Activated T-helper 9 cell treated with anti-CD3 and anti-CD28 coated beads, Interleukin-2, amount 50 U/mL, for 16 hours (primary cell): Measurements from ENCODE around the gene MALRD1.

Experiments used
- DNase-seq: peaks from one replicate; pipeline ENCODE4 v3.0.0-alpha.2; 2020; ENCODE audit warnings: low read depth

Gene MALRD1

GRCh38 chr10:19385846-19386450, 337.3 kb downstream of the MALRD1 start:
- no peak for DNase-seq

- no peak for DNase-seq
These were observed 360.3 kb downstream of the MALRD1 start for GRCh38 chr10:19408924-19409323.

GRCh38 chr10:19411119-19411518, 362.5 kb downstream of the MALRD1 start:
- no peak for DNase-seq

GRCh38 chr10:19412531-19412930, 363.9 kb downstream of the MALRD1 start:
- DNase-seq: no peak

GRCh38 chr10:19416164-19416563, 367.6 kb downstream of the MALRD1 start:
- DNase-seq: no peak

GRCh38 chr10:19417740-19418139, 369.1 kb downstream of the MALRD1 start:
- no peak for DNase-seq

GRCh38 chr10:19421674-19422073, 373.1 kb downstream of the MALRD1 start:
- DNase-seq: no peak

GRCh38 chr10:19426034-19426433, 377.4 kb downstream of the MALRD1 start:
- DNase-seq: no peak

- no peak for DNase-seq
These were observed 383.2 kb downstream of the MALRD1 start for GRCh38 chr10:19431622-19432351.

GRCh38 chr10:19449860-19450259, 401.3 kb downstream of the MALRD1 start:
- DNase-seq: no peak

- DNase-seq: no peak
These were observed 402.8 kb downstream of the MALRD1 start for GRCh38 chr10:19451356-19451755.

- DNase-seq: no peak
These were observed 403.3 kb downstream of the MALRD1 start for GRCh38 chr10:19451937-19452336.

GRCh38 chr10:19453967-19454366, 405.4 kb downstream of the MALRD1 start:
- DNase-seq: no peak

GRCh38 chr10:19461588-19461987, 413.0 kb downstream of the MALRD1 start:
- no peak for DNase-seq

- DNase-seq: no peak
These were observed 418.1 kb downstream of the MALRD1 start for GRCh38 chr10:19466709-19467108.

GRCh38 chr10:19468413-19468812, 419.8 kb downstream of the MALRD1 start:
- DNase-seq: no peak

- no peak for DNase-seq
These were observed 420.9 kb downstream of the MALRD1 start for GRCh38 chr10:19469521-19469920.

- DNase-seq: no peak
These were observed 431.3 kb downstream of the MALRD1 start for GRCh38 chr10:19479854-19480253.

- DNase-seq: no peak
These were observed 431.8 kb downstream of the MALRD1 start for GRCh38 chr10:19480353-19480752.

- no peak for DNase-seq
These were observed 434.8 kb downstream of the MALRD1 start for GRCh38 chr10:19483421-19483820.

GRCh38 chr10:19488592-19489280, 440.1 kb downstream of the MALRD1 start:
- DNase-seq: no peak

- DNase-seq: no peak
These were observed 442.6 kb downstream of the MALRD1 start for GRCh38 chr10:19491166-19491565.

- DNase-seq: no peak
These were observed 445.3 kb downstream of the MALRD1 start for GRCh38 chr10:19493917-19494316.
